Stimulated activated CD8-positive, alpha-beta memory T cell treated with anti-CD3 and anti-CD28 coated beads, Interleukin-12 subunit alpha, Interleukin-12 subunit beta, amount 100 ng/mL, for 1 hour (primary cell): ENCODE data around the gene GLIPR1.
"Not testable (repeated sequence)": the region's sequence is repeated elsewhere in the genome, so short reads cannot be mapped to it uniquely, and the experiment has no call there.

Experiments
- DNase-seq: peaks from one replicate; pipeline ENCODE4 v3.0.0-alpha.2; 2020; ENCODE audit warnings: low read depth

GLIPR1 gene

GRCh38 chr12:75480469-75480949 lies at the start of gene GLIPR1:
Gene GLIPR1, plus strand, starts transcription at chr12:75480755. Its CDS starts 126 bp downstream, at chr12:75480881.
- DNase-seq, result peak; percentile 50

- DNase-seq, result no peak
Observed at GRCh38 chr12:75432924-75433323, 47.6 kb upstream of the GLIPR1 start.

GRCh38 chr12:75437564-75437963 lies 43.0 kb upstream of the GLIPR1 start:
- no peak for DNase-seq

- no peak for DNase-seq
Observed at GRCh38 chr12:75438059-75438754, 42.3 kb upstream of the GLIPR1 start.

- DNase-seq, result no peak
Observed at GRCh38 chr12:75439048-75439447, 41.5 kb upstream of the GLIPR1 start.

- no peak for DNase-seq
Observed at GRCh38 chr12:75439930-75440329, 40.6 kb upstream of the GLIPR1 start.

- DNase-seq, result not testable (repeated sequence)
Observed at GRCh38 chr12:75441687-75442449, 38.7 kb upstream of the GLIPR1 start.

- DNase-seq, result not testable (repeated sequence)
Observed at GRCh38 chr12:75442454-75442853, 38.1 kb upstream of the GLIPR1 start.

GRCh38 chr12:75443709-75444108 lies 36.8 kb upstream of the GLIPR1 start:
- DNase-seq, result no peak

GRCh38 chr12:75444429-75445136 lies 36.0 kb upstream of the GLIPR1 start:
- no peak for DNase-seq

- DNase-seq, result not testable (repeated sequence)
Observed at GRCh38 chr12:75445137-75445507, 35.4 kb upstream of the GLIPR1 start.

GRCh38 chr12:75446857-75447256 lies 33.7 kb upstream of the GLIPR1 start:
- no peak for DNase-seq

GRCh38 chr12:75447691-75448393 lies 32.7 kb upstream of the GLIPR1 start:
- no peak for DNase-seq

GRCh38 chr12:75452675-75453330 lies 27.8 kb upstream of the GLIPR1 start:
- no peak for DNase-seq

GRCh38 chr12:75455839-75456238 lies 24.7 kb upstream of the GLIPR1 start:
- DNase-seq, result no peak

GRCh38 chr12:75457191-75457590 lies 23.4 kb upstream of the GLIPR1 start:
- DNase-seq, result no peak

GRCh38 chr12:75457866-75458265 lies 22.7 kb upstream of the GLIPR1 start:
- DNase-seq, result not testable (repeated sequence)

GRCh38 chr12:75459755-75460154 lies 20.8 kb upstream of the GLIPR1 start:
- no peak for DNase-seq

- DNase-seq, result no peak
Observed at GRCh38 chr12:75460204-75460603, 20.4 kb upstream of the GLIPR1 start.

- DNase-seq, result no peak
Observed at GRCh38 chr12:75471902-75472890, 8.4 kb upstream of the GLIPR1 start.
